ENCODE measurements around the gene URB2.
"Not testable (repeated sequence)": the region's sequence is repeated elsewhere in the genome, so short reads cannot be mapped to it uniquely, and the experiment has no call there.

The URB2 gene

DNA sequence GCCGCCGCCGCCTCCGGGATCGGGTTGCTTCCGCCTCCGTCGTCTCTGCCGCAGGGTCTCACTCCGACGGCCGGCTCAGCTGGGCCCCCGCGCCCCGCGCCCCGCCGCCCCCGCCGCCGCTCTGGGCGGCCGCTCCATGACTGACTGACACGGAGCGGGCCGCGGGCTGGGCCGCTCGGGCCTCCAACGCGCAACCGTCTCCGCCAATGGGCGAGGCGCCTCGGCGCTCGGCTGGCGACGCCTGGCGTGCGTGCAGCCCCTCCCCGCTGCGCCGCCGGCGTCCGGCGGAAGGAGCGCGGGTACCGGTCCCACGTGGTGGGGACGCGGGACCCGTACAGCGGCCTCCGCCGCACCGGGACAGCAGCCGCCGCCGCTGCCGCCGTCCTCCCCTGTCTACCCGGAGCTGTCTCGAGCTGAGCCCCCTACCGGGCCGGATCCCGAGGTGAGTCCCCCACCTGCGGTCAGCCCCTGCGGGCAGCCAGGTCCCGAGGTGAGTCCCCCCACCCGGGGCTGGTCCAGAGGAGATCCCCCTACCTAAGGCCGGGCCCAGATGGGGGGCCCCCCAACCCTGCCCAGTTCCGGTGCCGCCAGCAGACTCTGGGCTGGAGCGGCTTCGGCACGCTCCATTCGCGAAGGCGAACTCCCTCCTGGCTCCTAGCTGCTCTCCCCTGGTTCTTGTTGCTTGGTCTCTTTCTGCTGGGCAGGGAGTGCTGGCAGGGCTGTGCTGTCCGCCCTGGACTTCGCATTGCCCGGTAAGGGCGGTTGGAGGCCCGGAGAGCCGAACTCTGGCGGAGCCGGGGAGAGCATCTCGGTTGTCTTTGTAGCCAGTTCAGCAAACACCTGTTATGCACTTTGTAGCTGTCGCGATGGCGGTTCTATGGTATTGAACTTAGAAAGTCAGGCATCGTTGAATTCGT, at the start of gene URB2, which contains the start of gene TAF5L:
Gene URB2, plus strand, starts transcription at position 333 of the 917 bp plus-strand sequence. CDS start 1,387 bp downstream, outside the sequence.
Gene TAF5L, minus strand, starts transcription at position 208 of the 917 bp plus-strand sequence. CDS start 11,640 bp downstream, outside the sequence.
- DNase-seq: peak; percentile 78

DNA sequence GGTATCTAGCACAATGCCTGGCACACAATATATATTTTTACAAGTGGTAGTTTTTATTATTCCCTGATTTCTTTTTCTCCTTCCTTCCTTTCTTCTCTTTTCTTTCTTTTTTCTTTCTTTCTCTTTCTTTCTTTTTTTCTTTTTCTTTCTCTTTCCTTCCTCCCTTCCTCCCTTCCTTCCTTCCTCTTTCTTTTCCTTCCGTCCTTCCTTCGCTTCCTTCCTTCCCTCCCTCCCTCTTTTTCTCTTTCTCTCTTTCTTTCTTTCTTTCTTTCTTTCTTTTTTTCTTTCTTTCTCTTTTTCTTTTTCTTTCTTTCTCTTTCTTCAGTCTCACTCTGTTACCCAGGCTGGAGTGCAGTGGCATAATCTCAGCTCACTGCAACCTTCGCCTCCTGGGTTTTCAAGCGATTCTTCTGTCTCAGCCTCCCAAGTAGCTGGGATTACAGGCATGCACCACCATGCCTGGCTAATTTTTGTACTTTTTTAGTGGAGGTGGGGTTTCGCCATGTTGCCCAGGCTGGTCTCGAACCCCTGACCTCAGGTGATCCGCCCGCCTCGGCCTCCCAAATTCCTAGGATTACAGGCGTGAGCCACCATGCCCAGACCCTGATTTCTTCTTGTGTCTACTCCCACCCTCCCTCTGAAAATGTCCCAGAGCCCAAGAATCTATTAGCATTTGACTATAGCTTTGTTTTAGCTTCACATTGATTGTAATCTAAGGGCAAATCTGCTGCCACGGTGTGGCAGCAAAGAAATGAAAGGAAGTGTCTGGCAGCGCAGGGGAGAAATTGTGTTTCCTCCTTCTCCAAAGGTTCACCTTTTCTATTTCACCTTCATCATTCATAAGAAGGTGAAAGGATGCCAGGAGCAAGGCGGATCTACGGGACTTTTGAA, 47.6 kb upstream of the URB2 start:
- no peak for DNase-seq

DNA sequence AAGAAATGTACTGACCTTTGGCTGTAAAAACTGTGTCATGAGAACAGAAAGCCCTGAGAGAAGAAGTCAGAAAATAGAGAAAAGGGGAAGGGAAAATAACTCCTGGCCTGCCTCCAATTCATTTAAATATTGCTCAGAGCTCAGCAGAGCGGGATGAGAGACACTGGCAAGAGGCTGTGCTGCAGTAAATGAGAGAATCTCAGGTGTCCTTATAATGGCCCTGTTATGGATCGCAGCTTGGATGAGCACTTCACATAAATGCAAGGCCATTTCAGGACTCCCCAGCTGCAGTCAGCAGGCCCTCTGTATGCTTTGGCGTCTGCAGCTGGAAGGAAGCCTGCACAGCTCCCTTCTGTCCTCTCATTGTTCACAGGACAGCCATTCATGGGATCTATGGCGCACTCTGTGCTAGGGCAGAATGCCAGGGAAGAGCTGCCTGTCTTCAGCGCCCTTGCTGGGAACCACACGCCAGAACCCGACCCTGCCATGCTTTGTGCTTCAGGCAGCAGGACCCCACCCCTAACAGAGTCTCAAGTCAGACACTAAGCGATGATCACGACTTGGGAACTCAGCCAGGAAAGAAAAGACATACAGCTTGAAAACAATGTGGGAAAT, 46.9 kb upstream of the URB2 start:
- no peak for DNase-seq

DNA sequence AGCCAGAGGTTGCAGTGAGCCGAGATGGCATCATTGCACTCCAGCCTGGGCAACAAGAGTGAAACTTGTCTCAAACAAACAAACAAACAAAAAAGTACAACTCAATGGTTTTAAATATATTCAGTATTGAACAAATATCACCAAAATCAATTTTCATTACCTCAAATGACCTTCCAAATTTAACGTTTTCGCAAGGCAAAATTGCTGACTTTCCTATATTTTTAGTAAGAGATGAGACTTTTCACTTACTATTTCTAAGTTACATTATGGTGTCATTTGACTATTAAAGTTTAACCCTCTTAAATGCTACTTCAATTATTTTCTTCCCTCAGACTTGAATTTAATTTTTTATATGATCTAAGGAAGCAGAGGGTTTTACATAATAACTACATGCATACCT, 44.6 kb upstream of the URB2 start:
- no peak for DNase-seq

DNA sequence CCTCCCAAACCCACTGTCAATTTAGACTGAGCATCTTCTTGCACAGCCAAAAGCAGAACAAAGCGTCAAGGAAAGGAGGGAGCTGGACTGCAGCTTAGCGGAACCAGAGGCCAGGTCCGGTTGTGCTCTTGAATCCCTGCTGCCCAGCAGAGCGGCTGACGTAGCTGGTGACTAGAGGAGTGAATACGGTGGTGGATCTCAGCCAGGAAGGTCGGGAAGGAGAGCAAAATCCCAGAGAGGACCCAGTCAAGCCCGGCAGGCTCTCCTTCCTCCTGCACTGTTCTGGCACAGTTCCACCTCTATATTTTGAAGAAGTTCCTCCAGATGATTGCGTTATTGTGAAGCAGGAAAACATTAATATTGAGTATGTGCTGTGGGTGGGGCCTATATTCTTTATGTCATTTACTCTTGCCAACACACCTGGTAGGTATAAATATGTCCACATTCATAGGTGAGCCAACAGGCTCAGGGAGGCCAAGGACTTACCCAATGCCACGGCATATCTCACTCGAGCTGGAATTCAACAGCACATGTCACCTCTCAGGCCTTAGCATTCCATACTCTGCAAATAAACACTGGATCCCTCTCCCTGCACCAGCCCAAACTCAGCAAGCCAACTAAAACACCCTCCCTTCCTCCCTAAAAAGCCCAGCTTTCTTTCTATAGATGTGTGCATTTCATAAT, 43.9 kb upstream of the URB2 start:
- no peak for DNase-seq

DNA sequence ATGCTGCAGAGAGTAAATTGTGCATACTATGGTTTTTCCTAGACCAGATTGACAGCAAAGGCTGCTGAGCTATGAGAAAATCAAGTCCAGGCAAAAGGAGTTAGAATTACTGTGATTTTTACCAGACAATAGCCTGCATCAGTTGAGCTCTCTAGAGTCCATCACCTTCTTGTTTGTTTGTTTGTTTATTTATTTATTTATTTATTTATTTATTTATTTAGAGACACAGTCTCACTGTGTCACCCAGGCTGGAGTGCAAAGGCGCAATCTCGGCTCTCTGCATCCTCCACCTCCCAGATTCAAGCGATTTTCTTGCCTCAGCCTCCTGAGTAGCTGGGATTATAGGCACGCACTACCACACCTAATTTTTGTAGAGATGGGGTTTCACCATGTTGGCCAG, 43.3 kb upstream of the URB2 start:
- DNase-seq: no peak

DNA sequence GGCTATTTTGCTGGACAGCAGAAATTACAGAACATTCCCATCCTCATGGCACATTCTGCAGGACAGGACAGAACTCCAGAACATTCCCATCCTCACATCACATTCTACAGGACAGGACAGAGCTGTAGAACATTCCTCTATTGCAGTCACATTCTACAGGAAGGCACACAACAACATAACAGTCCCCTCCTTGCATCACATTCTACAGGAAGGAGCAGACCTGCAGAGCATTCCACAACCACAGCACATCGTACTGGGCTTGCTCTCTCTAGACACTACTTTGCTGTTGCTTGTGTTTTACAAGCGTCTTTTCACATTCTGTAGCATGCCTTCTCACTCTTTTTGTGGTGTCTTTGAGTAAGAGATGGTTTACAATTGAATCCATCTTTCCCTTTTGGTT, 40.7 kb upstream of the URB2 start:
- DNase-seq: no peak

DNA sequence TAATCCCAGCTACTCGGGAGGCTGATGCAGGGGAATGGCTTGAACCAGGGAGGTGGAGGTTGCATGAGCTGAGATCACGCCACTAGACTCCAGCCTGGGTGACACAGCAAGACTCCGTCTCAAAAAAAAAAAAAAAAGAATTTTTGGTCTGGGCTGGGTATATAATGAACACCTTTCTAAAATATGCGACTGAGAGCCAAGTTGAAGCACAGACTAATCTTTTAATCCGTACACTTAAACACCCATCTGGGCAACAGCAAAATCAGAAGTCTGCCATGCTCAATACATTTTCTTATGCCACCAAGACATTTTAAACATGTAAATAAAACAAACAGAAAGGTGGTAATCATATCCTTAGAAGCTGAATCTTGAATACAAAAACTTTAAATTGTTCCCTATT, 35.9 kb upstream of the URB2 start:
- no peak for DNase-seq

DNA sequence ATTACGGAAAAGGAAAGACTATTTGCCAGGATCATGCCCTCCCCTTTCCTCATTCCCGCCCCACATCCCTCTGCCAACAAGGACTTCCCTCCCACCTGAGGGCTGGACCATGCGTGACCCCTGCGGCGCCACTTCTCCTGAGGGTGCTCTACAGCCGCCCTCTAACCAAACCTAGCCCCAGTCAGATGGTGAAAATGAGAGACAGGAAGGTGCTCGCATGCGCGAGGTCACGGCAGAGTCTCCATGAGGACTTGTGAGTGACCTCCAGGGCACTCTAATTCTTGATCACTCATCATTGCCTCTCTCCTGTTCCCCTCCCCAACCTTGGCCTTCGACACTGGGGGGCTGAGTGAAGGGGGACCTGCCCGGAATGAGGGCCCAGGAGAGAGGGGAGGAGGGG, 32.2 kb upstream of the URB2 start:
- DNase-seq: no peak

DNA sequence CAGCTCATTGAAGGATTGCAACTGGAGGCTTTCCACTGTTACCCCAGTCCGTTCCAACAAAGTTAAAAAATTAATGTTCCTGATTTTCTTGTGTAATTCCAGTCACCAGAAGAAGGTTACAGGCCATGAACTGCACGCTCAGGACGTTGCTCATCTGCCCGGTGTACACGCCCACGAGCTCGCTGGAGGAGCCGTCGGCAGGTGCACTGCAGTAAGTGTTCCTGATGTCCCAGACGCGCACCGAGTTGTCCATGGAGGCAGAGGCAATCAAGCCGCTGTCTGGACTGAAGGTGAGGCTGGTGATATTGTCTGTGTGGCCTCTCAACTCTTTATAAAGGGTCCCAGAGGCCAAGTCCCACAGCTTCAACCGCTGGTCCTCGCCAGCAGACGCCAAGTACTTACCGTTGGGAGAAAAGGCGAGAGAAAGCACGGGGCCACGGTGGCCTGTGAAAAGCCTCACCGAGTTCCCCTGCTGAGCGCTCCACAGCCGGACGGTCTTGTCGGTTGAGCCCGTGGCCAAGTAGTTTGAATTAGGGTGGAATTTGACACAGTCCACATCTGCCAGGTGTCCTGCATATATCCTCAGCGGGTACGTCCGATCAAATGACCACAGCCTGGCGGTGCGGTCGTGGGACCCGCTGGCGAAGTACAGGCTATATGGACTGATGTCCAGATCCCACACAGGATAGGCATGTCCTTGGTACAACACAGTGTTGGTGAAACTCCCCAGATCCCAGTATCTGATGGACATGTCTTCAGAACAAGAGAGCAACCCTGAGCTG, 31.6 kb upstream of the URB2 start:
- DNase-seq: no peak

DNA sequence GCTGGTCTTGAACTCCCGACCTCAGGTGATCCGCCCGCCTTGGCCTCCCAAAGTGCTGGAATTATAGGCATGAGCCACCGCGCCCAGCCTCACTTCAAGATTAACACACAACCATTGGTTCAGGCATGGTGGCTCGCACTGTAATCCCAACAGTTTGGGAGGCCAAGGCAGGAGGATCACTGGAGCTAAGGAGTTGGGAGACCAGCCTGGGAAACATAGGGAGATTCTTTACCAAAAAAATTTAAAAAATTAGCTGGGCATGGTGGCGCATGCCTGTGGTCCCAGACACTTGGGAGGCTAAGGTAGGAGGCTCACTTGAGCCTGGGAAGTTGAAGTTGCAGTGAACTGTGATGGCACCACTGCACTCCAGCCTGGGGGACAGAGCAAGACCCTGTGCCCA, 30.2 kb upstream of the URB2 start:
- not testable (repeated sequence) for DNase-seq

DNA sequence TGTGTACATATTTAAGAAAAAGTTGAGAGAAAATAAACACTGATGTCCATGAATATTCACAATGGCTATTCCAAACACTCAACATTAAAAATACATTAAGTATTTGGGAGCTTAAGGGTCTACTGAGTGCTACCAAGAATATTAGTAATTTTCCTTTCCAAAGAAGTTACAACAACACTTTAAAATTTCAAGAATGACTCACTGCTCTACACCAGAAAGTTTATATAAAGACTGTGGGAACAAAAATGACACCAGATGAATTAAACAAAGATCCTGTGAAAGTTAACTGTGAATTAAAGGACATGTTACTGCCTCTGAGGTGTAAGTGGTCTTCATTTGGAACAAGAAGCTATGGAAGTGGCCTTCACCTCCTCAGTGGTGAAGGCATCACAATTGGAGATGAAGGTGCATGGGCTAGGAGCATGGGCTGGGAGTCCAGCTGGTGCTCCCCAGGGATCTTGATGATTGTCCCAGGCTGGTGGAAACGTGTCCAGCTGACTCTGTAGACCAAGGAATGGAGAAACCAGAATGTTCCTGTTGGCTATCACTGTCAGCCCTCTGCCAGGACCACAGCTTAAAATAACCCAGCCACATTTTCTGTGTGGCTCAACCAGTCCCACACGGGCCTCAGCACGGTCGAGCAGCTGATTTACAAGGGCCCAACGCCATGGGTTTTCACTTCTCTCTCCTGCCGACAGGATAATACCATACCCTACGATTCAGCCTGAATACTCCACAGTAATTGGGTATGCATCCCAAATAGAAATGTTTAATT, 28.9 kb upstream of the URB2 start:
- no peak for DNase-seq

DNA sequence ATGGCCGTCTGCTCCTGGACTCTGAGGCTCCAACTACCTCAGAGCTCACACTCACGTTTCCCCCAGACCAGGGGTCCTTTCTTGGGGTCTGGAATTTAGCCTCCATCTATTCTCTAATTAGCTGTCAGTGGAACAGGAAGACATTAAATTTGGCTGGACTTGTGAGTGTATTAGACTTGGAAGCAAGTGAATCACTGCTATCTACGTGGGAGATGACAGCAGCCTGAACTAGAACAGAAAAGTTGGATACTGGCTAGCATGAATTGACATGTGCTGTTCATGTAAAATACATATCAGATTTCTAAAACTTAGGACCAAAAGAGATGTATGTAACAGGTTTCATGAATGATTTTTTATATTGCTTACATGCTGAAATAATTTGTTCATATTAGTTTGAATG, 28.2 kb upstream of the URB2 start:
- no peak for DNase-seq

DNA sequence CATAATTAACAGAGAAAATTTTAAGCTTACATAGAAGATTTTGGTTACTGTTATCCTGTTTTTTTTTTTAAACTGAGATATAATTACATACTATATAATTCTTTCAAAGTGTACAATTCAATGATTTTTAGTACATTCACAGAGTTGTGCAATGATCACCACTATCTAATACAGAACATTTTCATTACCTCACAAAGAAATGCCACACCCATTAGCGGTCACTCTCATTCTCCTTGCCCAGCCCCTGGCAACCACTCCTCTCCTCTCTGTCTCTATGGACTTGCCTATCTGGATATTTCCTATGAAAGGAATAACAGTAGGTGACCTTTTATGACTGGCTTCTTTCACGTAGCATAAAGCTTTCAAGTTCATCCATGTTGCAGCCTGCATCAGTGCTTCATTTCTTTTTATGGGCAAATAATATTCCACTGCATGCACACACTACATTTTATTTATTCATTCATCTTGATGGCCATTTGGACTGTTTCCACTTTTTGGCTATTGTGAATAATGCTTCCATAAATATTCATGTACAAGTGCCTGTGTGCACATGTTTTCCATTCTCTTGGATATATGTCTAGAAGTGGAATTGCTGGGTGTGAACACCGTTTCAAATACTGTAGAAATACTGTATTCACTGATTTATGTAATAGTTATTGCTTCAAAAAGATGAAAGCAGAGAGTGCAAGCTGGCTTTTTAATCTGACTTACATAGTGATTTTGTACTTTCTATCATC, 26.7 kb upstream of the URB2 start:
- DNase-seq: no peak

DNA sequence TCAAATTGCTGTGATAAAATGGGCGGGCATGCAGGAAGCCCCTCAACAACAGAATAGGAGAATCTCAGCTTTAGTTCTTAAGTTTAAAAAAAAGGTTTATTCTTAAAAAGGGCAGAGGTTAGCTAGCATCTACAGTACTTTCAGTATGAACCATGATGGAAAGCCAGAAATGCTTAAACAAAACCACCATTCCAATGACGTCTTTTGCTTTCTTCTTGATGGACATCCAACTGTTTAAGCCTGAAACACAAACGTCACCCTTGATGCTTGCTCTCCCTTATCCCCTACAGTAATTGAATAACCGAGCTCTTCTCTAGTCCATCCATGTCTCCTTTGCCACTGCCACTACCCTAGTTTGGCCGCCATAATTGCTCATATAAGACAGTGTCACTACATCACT, 25.8 kb upstream of the URB2 start:
- DNase-seq: no peak

DNA sequence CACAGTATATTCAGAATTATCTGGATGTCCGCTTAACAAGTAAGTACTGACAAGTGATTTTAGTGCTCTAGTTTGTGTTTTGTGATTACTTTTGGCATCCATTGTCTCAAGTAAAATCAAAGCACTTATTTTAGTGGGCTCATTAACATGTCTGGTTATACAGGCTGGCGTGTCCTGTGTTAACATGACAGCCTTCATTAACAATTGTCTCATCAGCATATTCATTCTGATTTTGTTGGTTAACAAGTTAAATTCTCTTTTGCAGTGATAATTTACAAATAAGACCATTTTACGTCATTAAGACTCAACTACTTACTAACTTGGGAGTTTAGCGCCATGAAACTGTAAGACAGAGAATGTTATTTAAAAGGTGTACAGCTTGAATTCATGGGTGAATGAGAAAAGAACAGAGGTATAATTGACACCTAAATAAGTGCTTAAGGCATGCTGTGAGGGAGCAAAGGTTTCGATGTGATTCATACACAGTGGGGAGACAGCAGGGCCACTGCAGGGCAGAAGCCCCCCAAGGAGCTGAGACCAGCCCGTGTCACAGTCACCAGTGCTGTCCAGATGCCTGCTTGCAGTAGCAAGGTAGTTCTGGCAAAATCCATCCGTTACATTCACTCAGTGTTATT, 22.6 kb upstream of the URB2 start:
- no peak for DNase-seq

DNA sequence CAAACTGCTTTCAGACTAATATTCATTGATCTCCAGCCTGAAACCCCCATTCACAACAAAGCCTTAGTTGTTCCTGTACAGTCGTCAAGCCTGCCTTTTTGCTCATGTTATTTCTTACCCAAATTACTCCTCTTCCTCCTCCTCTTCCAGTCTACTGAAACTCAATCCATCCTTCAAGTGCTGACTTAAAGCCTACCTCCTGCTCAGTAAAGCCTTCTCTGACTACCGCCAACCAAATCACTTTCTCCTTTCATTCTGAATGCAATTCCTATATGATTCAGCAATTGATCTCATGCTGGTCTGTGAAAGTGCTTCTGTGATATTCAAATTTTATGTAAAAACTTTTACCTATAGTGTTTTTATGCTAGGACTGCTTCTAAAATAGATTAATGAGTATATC, 18.7 kb upstream of the URB2 start:
- DNase-seq: no peak

DNA sequence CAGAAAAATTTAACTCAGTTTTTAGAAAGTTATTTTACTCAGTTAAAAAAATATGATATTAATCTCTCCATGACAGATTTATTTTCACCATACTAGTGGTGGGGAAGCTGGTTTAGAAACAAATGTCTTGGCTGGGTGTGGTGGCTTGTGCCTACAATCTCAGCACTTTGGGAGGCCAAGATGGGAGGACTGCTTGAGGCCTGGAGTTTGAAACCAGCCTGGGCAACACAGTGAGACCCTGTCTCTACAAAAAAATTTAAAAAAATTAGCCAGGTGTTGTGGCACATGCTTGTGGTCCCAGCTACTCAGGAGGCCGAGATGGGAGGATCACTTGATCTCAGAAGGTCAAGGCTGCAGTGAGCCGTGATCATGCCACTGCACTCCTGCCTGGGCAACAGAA, 17.5 kb upstream of the URB2 start:
- no peak for DNase-seq

DNA sequence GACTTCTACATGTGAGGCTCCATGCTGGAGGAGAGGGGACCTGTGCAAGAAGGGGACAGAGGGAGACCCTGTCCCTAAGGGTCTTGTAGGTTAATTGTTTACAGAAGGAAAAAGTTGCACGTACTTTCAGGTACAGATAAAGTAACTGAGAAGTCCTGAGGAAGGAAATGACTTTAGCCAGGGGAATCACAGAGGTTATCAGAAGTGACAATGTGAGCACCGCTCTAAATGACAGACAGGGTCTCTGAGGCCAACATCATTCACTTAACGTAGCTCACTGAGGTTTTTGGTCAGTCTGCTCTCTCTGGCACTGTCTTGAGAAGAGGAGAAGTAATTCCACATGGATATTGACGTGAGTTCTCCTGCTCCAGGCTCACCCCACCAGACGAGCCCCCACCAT, 12.1 kb upstream of the URB2 start:
- DNase-seq: no peak

DNA sequence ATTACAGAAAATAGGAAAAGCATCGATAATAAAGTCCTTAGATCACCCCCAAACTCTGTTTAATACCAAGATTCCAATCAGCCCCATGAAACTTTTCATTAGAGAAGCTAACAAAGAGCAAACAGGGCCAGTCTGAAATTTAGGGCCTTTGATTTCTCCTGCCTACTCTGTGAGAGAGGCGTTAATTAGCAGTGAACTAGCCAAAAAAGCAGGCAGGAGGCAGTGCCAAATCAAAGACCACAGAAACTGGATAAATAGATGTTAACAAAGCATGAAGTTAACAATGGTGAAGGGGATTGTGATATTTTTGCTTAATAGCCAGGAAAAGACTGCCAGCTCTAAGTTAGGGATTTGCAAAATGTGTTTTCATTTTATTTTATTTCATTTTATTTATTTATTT, 11.3 kb upstream of the URB2 start:
- no peak for DNase-seq

Measured in activated CD4-positive, alpha-beta T cell treated with anti-CD3 and anti-CD28 coated beads, Interleukin-2, amount 50 U/mL, for 1 hour (primary cell).